Peyer's patch (tissue), 4 donors: Measurements from ENCODE around the gene MBD3. TPM values are rescaled to one million over a fixed set of nuclear protein-coding genes. Genes with fewer than 3 reads are reported as not detected.
"Not testable (repeated sequence)": the region's sequence is repeated elsewhere in the genome, so short reads cannot be mapped to it uniquely, and the experiment has no call there.

Experiments used
- DNase-seq, 3 donors: peaks; one replicate each; pipeline ENCODE4 v3.0.0-alpha.2; 2017 to 2019
- H3K27ac ChIP-seq, 4 donors: fragments of 200-600 bp; sonication (generic); one replicate each; pipeline ENCODE4 v1.5.1; 2016 to 2019
- H3K27me3 ChIP-seq, 2 donors: fragments of 200-600 bp; sonication (generic); one replicate each; pipeline ENCODE4 v1.5.1; 2019
- H3K36me3 ChIP-seq, 3 donors: fragments of 200-600 bp; sonication (generic); one replicate each; pipeline ENCODE4 v1.5.1; 2016 to 2019
- H3K4me1 ChIP-seq, 4 donors: fragments of 200-600 bp; sonication (generic); one replicate each; pipeline ENCODE4 v1.5.1; 2016 to 2019
- H3K4me3 ChIP-seq, 4 donors: fragments of 200-600 bp; sonication (generic); 1 replicate in 3 of 4; 2 replicates in 1 of 4; pipeline ENCODE4 v1.5.1; 2016 to 2019; ENCODE audit warnings: mild to moderate bottlenecking in 1 of 4
- H3K9me3 ChIP-seq, 4 donors: fragments of 200-600 bp; sonication (generic); one replicate each; pipeline ENCODE4 v1.5.1; 2016 to 2019; ENCODE audit warnings: mild to moderate bottlenecking in 1 of 4
- POLR2A ChIP-seq, 2 donors: fragments of 450-650 bp; IDR thresholded peaks; one replicate each; pipeline ENCODE4 v1.5.1; 2017; ENCODE audit warnings: antibody characterized with exemption in 2 of 2, mild to moderate bottlenecking in 2 of 2, moderate library complexity in 2 of 2
- total RNA-seq, 4 donors: library from RNA; depleted of rRNA; stranded (reverse); fragments of >200 nt; gene quantifications; one replicate each; pipeline ENCODE4 v1.1.0, GENCODE V29; 2016
- TF ChIP-seq, protein P1 (sequence below), 6 experiments: fragments of 450-650 bp in 4 of 6; fragments of 200-600 bp in 2 of 6; sonication (generic) in 1 of 6; IDR thresholded peaks; one replicate each; pipeline ENCODE4 v1.5.1; 2017 to 2019; ENCODE audit warnings: antibody characterized with exemption in 6 of 6, mild to moderate bottlenecking in 3 of 6, moderate library complexity in 1 of 6

Gene MBD3
- total RNA-seq, 4 donors from 2014 or later: 58.7 to 110 (median 81.6) TPM

DNA sequence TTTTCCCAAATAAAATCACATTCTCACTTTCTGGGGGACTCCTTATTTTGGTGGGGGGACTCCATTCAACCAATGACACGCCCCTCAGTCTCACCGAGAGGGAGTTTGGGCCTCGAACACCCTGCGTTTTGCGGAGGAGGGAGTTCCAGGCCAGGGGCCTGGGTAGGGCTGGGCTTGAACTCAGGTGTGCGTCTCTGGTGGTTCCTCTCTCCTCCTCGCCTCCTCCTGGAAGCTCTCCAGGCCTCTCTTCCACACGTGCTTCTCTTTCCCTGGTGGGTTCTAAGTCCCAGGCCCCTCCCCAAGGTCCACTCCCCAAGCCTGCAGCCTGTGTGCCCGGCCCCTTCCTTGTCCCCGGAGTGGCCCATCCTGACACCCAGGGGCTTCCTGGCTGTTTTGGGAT is 39.2 kb downstream of the MBD3 start:
- Histone ChIP-seq H3K36me3 (peaks cover 0 to 12% (median 0%) of the 10 kb centered on the region in 3 donors), H3K27ac (no peak overlapping the region), H3K4me3 (no peak overlapping the region), H3K27me3 (no peaks in the 10 kb centered on the region), H3K4me1 (no peaks in the 10 kb centered on the region), H3K9me3 (no peaks in the 10 kb centered on the region)
- DNase-seq: no peak
- TF ChIP-seq POLR2A (IDR thresholded peaks at IDR 0.05): no peak
- TF ChIP-seq, protein P1, sequence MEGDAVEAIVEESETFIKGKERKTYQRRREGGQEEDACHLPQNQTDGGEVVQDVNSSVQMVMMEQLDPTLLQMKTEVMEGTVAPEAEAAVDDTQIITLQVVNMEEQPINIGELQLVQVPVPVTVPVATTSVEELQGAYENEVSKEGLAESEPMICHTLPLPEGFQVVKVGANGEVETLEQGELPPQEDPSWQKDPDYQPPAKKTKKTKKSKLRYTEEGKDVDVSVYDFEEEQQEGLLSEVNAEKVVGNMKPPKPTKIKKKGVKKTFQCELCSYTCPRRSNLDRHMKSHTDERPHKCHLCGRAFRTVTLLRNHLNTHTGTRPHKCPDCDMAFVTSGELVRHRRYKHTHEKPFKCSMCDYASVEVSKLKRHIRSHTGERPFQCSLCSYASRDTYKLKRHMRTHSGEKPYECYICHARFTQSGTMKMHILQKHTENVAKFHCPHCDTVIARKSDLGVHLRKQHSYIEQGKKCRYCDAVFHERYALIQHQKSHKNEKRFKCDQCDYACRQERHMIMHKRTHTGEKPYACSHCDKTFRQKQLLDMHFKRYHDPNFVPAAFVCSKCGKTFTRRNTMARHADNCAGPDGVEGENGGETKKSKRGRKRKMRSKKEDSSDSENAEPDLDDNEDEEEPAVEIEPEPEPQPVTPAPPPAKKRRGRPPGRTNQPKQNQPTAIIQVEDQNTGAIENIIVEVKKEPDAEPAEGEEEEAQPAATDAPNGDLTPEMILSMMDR (IDR thresholded peaks at IDR 0.05): no peak

DNA sequence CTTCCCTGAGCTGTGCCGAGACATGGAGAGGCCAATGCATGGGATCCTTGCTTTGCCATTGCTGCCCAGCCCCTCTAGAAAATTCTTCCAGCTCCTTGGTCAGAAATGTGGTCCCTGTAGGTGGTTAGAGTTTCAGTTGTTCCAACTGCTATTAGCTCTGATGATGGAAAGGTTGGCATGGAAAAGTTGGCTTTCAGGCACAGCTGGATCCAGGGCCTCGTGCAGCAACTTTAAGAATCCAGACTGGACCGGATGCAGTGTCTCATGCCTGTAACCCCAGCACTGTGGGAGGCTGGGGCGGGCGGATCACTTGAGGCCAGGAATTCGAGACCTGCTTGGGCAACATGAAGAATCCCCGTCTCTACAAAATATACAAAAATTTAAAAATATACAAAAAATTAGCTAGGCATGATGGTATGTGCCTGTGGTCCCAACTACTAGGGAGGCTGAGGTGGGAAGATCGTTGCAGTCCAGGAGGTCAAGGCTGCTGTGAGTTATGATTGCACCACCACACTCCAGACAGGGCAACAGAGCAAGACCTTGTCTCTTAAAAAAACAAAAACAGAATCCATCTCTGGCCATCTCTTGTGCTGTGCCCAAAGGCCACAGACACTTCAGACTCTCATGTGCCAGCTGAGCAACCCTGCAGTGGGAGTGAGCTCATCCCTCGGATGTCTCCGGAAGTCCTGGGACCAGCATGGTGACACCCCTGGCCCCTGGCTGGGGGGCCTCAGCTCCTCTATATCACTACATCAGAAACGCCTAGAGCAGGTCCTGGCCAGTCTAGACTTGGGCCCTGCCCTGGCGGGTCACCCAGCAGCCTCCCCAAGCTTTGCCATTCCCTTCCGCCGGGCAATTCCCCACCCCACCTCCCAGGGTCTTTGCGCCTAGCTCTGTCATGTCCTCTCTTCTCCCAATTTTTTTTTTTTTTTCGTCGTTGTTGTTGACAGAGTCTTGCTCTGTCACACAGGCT is 41.3 kb downstream of the MBD3 start:
- H3K27ac ChIP-seq: no peak overlapping the region
- H3K4me1 ChIP-seq: peaks cover 0 to 2% (median under 1%) of the 10 kb centered on the region in 4 donors
- H3K9me3 ChIP-seq: no peaks in the 10 kb centered on the region
- TF ChIP-seq, protein P1 (IDR thresholded peaks at IDR 0.05): no peak
- TF ChIP-seq POLR2A (IDR thresholded peaks at IDR 0.05): no peak
- H3K4me3 ChIP-seq: no peak overlapping the region
- H3K27me3 ChIP-seq: no peaks in the 10 kb centered on the region
- H3K36me3 ChIP-seq: peaks cover 0 to 9% (median 0%) of the 10 kb centered on the region in 3 donors
- no peak for DNase-seq

DNA sequence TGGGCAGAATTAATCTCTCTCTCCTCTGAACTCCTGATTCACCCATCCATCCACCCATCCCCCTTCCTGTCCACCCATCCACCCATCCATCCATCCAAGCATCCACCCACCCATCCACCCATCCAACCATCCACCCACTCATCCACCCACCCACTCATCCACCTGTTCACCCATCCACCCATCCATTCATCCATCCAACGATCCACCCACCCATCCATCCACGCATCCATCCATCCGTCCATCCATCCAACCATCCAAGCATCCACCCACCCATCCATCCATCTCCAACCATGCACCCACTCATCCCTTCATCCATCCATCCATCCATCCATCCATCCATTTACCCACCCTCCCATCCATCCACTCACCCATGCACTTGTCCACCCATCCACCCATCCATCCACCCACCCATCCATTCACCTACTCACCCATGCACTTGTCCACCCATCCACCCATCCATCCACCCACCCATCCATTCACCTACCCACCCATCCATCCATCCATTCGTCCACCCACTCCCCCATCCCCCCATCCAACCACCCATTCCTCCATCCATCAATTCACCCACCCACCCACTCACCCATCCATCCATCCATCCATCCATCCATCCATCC is 43.2 kb downstream of the MBD3 start:
- Histone ChIP-seq H3K9me3 (no peaks in the 10 kb centered on the region), H3K36me3 (no peaks in the 10 kb centered on the region), H3K27ac (no peak overlapping the region), H3K4me1 (peaks cover 0 to 8% (median 3%) of the 10 kb centered on the region in 4 donors), H3K4me3 (no peak overlapping the region), H3K27me3 (no peaks in the 10 kb centered on the region)
- DNase-seq: no peak
- no peak for TF ChIP-seq POLR2A (IDR thresholded peaks at IDR 0.05)
- TF ChIP-seq, protein P1 (IDR thresholded peaks at IDR 0.05): no peak

DNA sequence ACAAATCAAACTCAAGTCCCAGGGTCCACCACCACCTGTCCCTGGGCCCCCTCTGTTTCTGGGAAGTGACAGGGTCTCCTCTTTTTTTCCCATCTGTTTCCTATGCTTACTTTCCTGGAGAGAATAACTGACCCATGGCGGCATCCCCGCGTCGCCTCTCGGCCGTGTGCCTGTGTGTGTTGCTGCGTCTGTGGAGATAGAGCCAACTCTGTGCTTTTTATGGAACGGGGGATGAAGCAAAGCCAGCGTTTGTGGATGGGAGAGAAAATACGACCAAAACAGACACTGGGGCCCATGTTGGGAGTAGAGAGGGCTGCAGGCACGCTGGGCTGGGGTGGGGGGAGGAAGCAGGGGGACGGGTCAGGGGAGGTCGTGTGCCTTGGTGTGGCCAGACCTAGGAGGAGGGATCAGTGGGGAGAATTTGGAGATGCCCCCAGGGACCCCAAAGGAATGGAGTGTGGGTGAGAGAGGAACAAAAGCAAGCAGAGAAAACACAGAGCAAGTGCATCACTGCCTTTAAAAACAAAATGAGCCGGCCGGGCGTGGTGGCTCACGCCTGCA is 52.2 kb downstream of the MBD3 start:
- Histone ChIP-seq H3K4me1 (no peaks in the 10 kb centered on the region), H3K27ac (no peak overlapping the region), H3K4me3 (no peak overlapping the region), H3K9me3 (no peaks in the 10 kb centered on the region), H3K27me3 (no peaks in the 10 kb centered on the region), H3K36me3 (no peaks in the 10 kb centered on the region)
- TF ChIP-seq, protein P1 (IDR thresholded peaks at IDR 0.05): no peak
- TF ChIP-seq POLR2A (IDR thresholded peaks at IDR 0.05): no peak
- DNase-seq: no peak

DNA sequence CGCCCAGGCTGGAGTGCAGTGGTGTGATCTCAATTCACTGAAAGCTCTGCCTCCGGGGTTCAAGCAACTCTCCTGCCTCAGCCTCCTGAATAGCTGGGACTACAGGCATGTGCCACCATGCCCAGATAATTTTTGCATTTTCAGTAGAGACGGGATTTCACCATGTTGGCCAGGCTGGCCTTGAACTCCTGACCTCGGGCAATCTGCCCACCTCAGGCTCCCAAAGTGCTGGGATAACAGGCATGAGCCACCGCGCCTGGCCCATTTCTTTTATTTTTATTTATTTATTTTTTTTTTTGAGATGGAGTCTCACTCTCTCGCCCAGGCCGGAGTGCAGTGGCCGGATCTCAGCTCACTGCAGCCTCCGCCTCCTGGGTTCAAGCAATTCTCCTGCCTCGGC is 52.9 kb downstream of the MBD3 start:
- not testable (repeated sequence) for H3K27ac ChIP-seq, H3K36me3 ChIP-seq, H3K27me3 ChIP-seq, H3K9me3 ChIP-seq, H3K4me3 ChIP-seq, DNase-seq, H3K4me1 ChIP-seq

DNA sequence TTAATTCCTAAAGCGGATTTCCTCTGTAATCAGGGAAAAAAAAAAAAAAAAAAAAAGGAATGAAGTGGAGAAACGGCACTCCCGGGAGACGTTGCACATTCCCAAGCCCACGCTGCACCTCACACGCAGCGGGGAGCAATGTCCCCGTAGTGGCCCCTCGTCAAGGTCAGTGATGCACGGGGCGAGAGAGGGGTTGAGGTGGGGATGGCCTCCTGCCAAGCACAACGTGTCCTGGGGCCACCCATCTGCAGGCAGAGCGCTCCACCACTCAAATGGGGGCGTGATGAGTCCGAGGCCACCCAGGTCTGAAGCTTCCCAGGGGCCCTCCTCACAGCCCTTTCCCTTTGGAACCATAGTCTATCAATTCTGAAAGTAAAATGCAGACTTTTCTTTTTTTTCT is 53.7 kb downstream of the MBD3 start:
- Histone ChIP-seq H3K36me3 (no peaks in the 10 kb centered on the region), H3K9me3 (no peaks in the 10 kb centered on the region), H3K27me3 (no peaks in the 10 kb centered on the region), H3K4me1 (no peaks in the 10 kb centered on the region), H3K27ac (no peak overlapping the region), H3K4me3 (no peak overlapping the region)
- TF ChIP-seq POLR2A (IDR thresholded peaks at IDR 0.05): no peak
- TF ChIP-seq, protein P1 (IDR thresholded peaks at IDR 0.05): no peak
- no peak for DNase-seq

DNA sequence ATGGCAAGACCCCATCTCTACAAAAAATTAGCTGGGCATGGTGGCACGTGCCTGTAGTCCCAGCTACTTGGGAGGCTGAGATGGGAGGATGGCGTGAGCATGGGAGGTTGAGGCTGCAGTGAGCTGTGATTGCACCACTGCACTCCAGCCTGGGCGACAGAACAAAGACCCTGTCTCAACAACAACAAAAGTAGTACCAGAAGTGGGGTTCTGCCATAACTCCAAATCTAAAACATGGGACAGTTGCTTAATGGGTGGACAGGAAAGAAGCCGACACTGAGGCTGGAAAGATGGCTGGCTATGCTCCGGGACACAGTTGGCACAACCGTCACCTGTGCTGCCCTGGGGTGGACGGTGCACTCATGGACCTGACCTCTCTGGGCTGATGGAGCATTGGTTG is 57.0 kb downstream of the MBD3 start:
- H3K27ac ChIP-seq, H3K36me3 ChIP-seq, H3K4me1 ChIP-seq, H3K9me3 ChIP-seq, H3K4me3 ChIP-seq, DNase-seq, H3K27me3 ChIP-seq: not testable (repeated sequence)
